CD14-positive monocyte (primary cell): Measurements from ENCODE around the gene MSANTD3. TPM values are rescaled to one million over a fixed set of nuclear protein-coding genes. Genes with fewer than 3 reads are reported as not detected.

Experiments
- DNase-seq, 3 donors: peaks; one replicate each; pipeline ENCODE4 v3.0.0-alpha.2; 2011 to 2022
- H2AFZ ChIP-seq: 2 replicates; pipeline ENCODE4 v1.6.0; 2012; ENCODE audit warnings: mild to moderate bottlenecking, low read depth, low read length, inconsistent platforms; ENCODE audit not compliant: insufficient read depth, poor library complexity, severe bottlenecking
- H3K27ac ChIP-seq, 2 donors: 1 replicate in 1 of 2; 2 replicates in 1 of 2; pipeline ENCODE4 v1.5.1; 2012 to 2013; ENCODE audit warnings: low read length in 2 of 2, control low read depth in 1 of 2, inconsistent platforms in 1 of 2, low read depth in 1 of 2, mild to moderate bottlenecking in 1 of 2
- H3K27me3 ChIP-seq, 2 donors: one replicate each; pipeline versions ENCODE4 v1.6.0 to v1.6.1; 2011 to 2013; ENCODE audit warnings: low read length in 2 of 2; ENCODE audit not compliant: control insufficient read depth in 2 of 2, insufficient read depth in 2 of 2
- H3K36me3 ChIP-seq, 2 donors: replicated peaks in 1 of 2; 1 replicate in 1 of 2; 2 replicates in 1 of 2; pipeline versions ENCODE4 v1.5.1 to v1.6.1; 2012 to 2013; ENCODE audit warnings: low read length in 2 of 2, control low read depth in 1 of 2, inconsistent platforms in 1 of 2, mild to moderate bottlenecking in 1 of 2; ENCODE audit not compliant: insufficient read depth in 2 of 2, control insufficient read depth in 1 of 2
- H3K4me1 ChIP-seq, 2 donors: 1 replicate in 1 of 2; 2 replicates in 1 of 2; pipeline versions ENCODE4 v1.5.1 to v1.6.1; 2012 to 2013; ENCODE audit warnings: low read length in 2 of 2, control low read depth in 1 of 2, inconsistent platforms in 1 of 2, mild to moderate bottlenecking in 1 of 2, moderate library complexity in 1 of 2; ENCODE audit not compliant: insufficient read depth in 2 of 2, control insufficient read depth in 1 of 2
- H3K4me2 ChIP-seq: replicated peaks from 2 replicates; pipeline ENCODE3; 2012; ENCODE audit warnings: low read length, moderate library complexity, mild to moderate bottlenecking; ENCODE audit not compliant: poor library complexity, severe bottlenecking; ENCODE audit errors: extremely low read depth
- H3K4me3 ChIP-seq, 3 experiments: fragments of 200-600 bp in 1 of 3; sonication (generic) in 1 of 3; replicated peaks in 1 of 3; 1 replicate in 2 of 3; 2 replicates in 1 of 3; pipeline ENCODE4 v1.5.1; 2011 to 2013; ENCODE audit warnings: low read length in 3 of 3, mild to moderate bottlenecking in 3 of 3, control low read depth in 2 of 3, low read depth in 2 of 3, inconsistent platforms in 1 of 3, moderate library complexity in 1 of 3
- H3K79me2 ChIP-seq: 2 replicates; pipeline ENCODE4 v1.6.0; 2012; ENCODE audit warnings: mild to moderate bottlenecking, control low read depth, inconsistent platforms, low read length, moderate library complexity; ENCODE audit not compliant: insufficient read depth
- H3K9ac ChIP-seq: 2 replicates; pipeline ENCODE4 v1.6.0; 2017; ENCODE audit warnings: low read length, mild to moderate bottlenecking; ENCODE audit not compliant: insufficient read depth, poor library complexity, severe bottlenecking
- H3K9me3 ChIP-seq, 2 donors: replicated peaks in 1 of 2; 1 replicate in 1 of 2; 2 replicates in 1 of 2; pipeline versions ENCODE4 v1.5.1 to v1.6.1; 2012 to 2013; ENCODE audit warnings: low read length in 2 of 2, control low read depth in 1 of 2; ENCODE audit not compliant: control insufficient read depth in 1 of 2, insufficient read depth in 1 of 2
- H4K20me1 ChIP-seq: 2 replicates; pipeline ENCODE4 v1.6.0; 2012; ENCODE audit warnings: mild to moderate bottlenecking, low read length, control low read depth, moderate library complexity; ENCODE audit not compliant: insufficient read depth
- H3K27ac Mint-ChIP-seq, 7 donors: one replicate each; pipeline ENCODE4 v1.8.0; 2020; ENCODE audit warnings: mild to moderate bottlenecking in 7 of 7, mixed read lengths in 7 of 7, moderate library complexity in 6 of 7, inconsistent platforms in 2 of 7
- H3K27me3 Mint-ChIP-seq, 3 donors: one replicate each; pipeline ENCODE4 v1.8.0; 2021 to 2022; ENCODE audit warnings: low read depth in 3 of 3, mild to moderate bottlenecking in 3 of 3, mixed read lengths in 3 of 3, moderate library complexity in 3 of 3, inconsistent platforms in 1 of 3
- H3K36me3 Mint-ChIP-seq, 2 donors: one replicate each; pipeline ENCODE4 v1.8.0; 2020; ENCODE audit warnings: mixed read lengths in 2 of 2, inconsistent platforms in 1 of 2, mild to moderate bottlenecking in 1 of 2
- H3K4me1 Mint-ChIP-seq: one replicate; pipeline ENCODE4 v1.8.0; 2020; ENCODE audit warnings: mild to moderate bottlenecking, mixed read lengths
- H3K4me3 Mint-ChIP-seq, 2 donors: one replicate each; pipeline ENCODE4 v1.8.0; 2020; ENCODE audit warnings: mild to moderate bottlenecking in 2 of 2, mixed read lengths in 2 of 2, moderate library complexity in 1 of 2
- H3K9me3 Mint-ChIP-seq, 7 donors: one replicate each; pipeline ENCODE4 v1.8.0; 2020 to 2022; ENCODE audit warnings: mixed read lengths in 7 of 7, mild to moderate bottlenecking in 6 of 7, moderate library complexity in 6 of 7, inconsistent platforms in 2 of 7
- WGBS: methylation state at CpG from one replicate; pipeline ENCODE4 v1.1.5; 2013; ENCODE audit warnings: missing lambda C conversion rate; ENCODE audit not compliant: insufficient coverage; 5-methylcytosine and 5-hydroxymethylcytosine counted together
- intact Hi-C, 2 donors: fragments of 100-400 bp; cut with micrococcal nuclease; formaldehyde crosslinking; loops; one replicate each; pipeline versions ENCODE4 v1.15.0 to v1.15.1; 2023
- polyA plus RNA-seq, 3 donors: library from polyadenylated mRNA; depleted of rRNA in 1 of 3; unstranded in 2 of 3; stranded (reverse) in 1 of 3; fragments of 300-500 nt in 2 of 3; fragments of >200 nt in 1 of 3; fragmentation: Illumina TruSeq in 2 of 3; gene quantifications; 1 replicate in 2 of 3; 2 replicates in 1 of 3; pipeline ENCODE4 v1.2.3, GENCODE V29; 2012 to 2021
- TF ChIP-seq, protein P1 (sequence below): fragments of 200-600 bp; IDR thresholded peaks from one replicate; pipeline ENCODE4 v1.8.0; 2022; ENCODE audit warnings: antibody characterized with exemption, mild to moderate bottlenecking

The MSANTD3 gene
- polyA plus RNA-seq, 3 donors, result 0.82 to 1.7 (median 1.1) TPM

DNA sequence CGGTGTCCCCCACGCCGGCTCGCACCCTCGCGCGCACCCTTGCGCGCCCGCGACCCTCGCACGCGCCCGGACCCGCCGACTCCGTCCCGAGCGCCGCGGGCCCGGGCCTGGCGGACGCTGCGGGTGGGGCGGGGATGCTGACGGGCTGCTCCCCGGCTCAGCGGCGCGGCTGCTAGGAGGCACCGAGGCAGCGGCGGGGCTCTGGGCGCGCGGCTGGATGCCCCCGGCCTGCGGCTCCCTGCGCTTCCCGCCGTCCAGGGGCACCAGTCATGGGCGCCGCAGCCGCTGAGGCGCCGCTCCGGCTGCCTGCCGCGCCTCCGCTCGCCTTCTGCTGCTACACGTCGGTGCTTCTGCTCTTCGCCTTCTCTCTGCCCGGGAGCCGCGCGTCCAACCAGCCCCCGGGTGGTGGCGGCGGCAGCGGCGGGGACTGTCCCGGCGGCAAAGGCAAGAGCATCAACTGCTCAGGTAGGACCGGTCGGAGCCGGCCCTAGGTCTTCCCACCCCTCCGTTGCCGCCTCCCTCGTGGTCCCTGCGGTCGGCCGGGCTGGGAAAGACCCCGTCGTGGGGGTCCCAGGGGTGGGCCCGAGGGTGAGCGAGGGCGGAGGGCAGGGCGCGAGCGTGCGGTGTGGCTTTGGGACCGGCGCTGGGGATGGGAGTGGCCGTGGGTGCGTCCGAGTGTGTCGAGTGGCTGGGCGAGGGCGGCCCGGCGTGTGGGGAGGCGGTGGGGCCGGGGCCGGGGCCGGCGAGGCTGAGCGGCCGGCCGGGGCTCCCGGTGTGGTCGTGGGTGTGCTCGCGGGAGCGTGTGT lies 46.5 kb downstream of the MSANTD3 start:
- peaks cover 0 to 4% (median 2%) of the 10 kb centered on the region in 7 donors for H3K9me3 Mint-ChIP-seq
- no peaks in the 10 kb centered on the region for H4K20me1 ChIP-seq
- H3K4me3 ChIP-seq, result peak overlapping the region in 2 of 3 experiments; percentile 0 to 64
- TF ChIP-seq, protein P1, sequence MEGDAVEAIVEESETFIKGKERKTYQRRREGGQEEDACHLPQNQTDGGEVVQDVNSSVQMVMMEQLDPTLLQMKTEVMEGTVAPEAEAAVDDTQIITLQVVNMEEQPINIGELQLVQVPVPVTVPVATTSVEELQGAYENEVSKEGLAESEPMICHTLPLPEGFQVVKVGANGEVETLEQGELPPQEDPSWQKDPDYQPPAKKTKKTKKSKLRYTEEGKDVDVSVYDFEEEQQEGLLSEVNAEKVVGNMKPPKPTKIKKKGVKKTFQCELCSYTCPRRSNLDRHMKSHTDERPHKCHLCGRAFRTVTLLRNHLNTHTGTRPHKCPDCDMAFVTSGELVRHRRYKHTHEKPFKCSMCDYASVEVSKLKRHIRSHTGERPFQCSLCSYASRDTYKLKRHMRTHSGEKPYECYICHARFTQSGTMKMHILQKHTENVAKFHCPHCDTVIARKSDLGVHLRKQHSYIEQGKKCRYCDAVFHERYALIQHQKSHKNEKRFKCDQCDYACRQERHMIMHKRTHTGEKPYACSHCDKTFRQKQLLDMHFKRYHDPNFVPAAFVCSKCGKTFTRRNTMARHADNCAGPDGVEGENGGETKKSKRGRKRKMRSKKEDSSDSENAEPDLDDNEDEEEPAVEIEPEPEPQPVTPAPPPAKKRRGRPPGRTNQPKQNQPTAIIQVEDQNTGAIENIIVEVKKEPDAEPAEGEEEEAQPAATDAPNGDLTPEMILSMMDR, result no peak
- H3K79me2 ChIP-seq, result no peaks in the 10 kb centered on the region
- no peaks in the 10 kb centered on the region for H3K36me3 ChIP-seq
- no peak overlapping the region for H3K9ac ChIP-seq
- peak overlapping the region; percentile 64 to 75 for H3K4me3 Mint-ChIP-seq
- no peak overlapping the region for H3K27ac ChIP-seq
- intact Hi-C loops, result no loop called here
- H3K36me3 Mint-ChIP-seq, result peaks cover 0 to 7% of the 10 kb centered on the region in 2 donors
- peak overlapping the region; percentile 78 for H3K4me2 ChIP-seq
- H3K27ac Mint-ChIP-seq, result no peak overlapping the region
- under 1% methylated on average over 106 of the region's 108 CpGs for WGBS
- H2AFZ ChIP-seq, result peak overlapping the region; percentile 29
- DNase-seq, result peak in 2 of 3 donors; percentile 2 to 11
- H3K9me3 ChIP-seq, result no peaks in the 10 kb centered on the region
- peaks cover 22 to 54% of the 10 kb centered on the region in 2 donors for H3K27me3 ChIP-seq
- peaks cover 15% of the 10 kb centered on the region for H3K4me1 Mint-ChIP-seq
- peaks cover 35 to 54% (median 41%) of the 10 kb centered on the region in 3 donors for H3K27me3 Mint-ChIP-seq
- peaks cover 9 to 17% of the 10 kb centered on the region in 2 donors for H3K4me1 ChIP-seq

GRCh38 chr9:100474082-100474923 lies 47.4 kb downstream of the MSANTD3 start:
- Mint-ChIP-seq H3K4me1 (peaks cover 15% of the 10 kb centered on the region), H3K27me3 (peaks cover 35 to 51% (median 36%) of the 10 kb centered on the region in 3 donors), H3K36me3 (peaks cover 0 to 7% of the 10 kb centered on the region in 2 donors), H3K27ac (no peak overlapping the region), H3K4me3 (peak overlapping the region; percentile 64 to 75), H3K9me3 (peaks cover 0 to 4% (median 2%) of the 10 kb centered on the region in 7 donors)
- 22% methylated on average over 21 of the region's 26 CpGs for WGBS
- intact Hi-C loops, result no loop called here
- Histone ChIP-seq H3K4me3 (peak overlapping the region in 1 of 3 experiments; percentile 64), H3K4me2 (peak overlapping the region; percentile 78), H3K36me3 (no peaks in the 10 kb centered on the region), H3K79me2 (no peaks in the 10 kb centered on the region), H3K27me3 (peaks cover 19 to 50% of the 10 kb centered on the region in 2 donors), H2AFZ (peak overlapping the region; percentile 29), H3K9ac (no peak overlapping the region), H3K4me1 (peaks cover 9 to 17% of the 10 kb centered on the region in 2 donors), H4K20me1 (no peaks in the 10 kb centered on the region), H3K27ac (no peak overlapping the region), H3K9me3 (no peaks in the 10 kb centered on the region)
- peak in 1 of 3 donors; percentile 19 for DNase-seq
- TF ChIP-seq, protein P1, result no peak
